C1 segment of cervical spinal cord (tissue), 14 donors: ENCODE data around the gene ADAMTS8.

Experiments used
- DNase-seq, 14 donors: peaks; one replicate each; lab custom pipeline; 2025; lab: John Stamatoyannopoulos, UW

Gene ADAMTS8

GRCh38 chr11:130462931-130463330, 34.5 kb upstream of the ADAMTS8 start:
- DNase-seq, result no peak

GRCh38 chr11:130462101-130462885, 33.9 kb upstream of the ADAMTS8 start:
- no peak for DNase-seq

GRCh38 chr11:130459521-130459920, 31.1 kb upstream of the ADAMTS8 start:
- no peak for DNase-seq

GRCh38 chr11:130458410-130458729, 30.0 kb upstream of the ADAMTS8 start:
- peak in 3 of 14 donors; percentile 21 to 46 (median 44) for DNase-seq

GRCh38 chr11:130457623-130458409, 29.4 kb upstream of the ADAMTS8 start:
- no peak for DNase-seq

GRCh38 chr11:130456286-130456685, 27.9 kb upstream of the ADAMTS8 start:
- DNase-seq, result no peak

- no peak for DNase-seq
Measured at GRCh38 chr11:130455483-130456127, 27.2 kb upstream of the ADAMTS8 start.

GRCh38 chr11:130454491-130455252, 26.3 kb upstream of the ADAMTS8 start:
- no peak for DNase-seq

GRCh38 chr11:130452940-130453339, 24.5 kb upstream of the ADAMTS8 start:
- no peak for DNase-seq

- no peak for DNase-seq
Measured at GRCh38 chr11:130452176-130452575, 23.8 kb upstream of the ADAMTS8 start.

- peak in 1 of 14 donors; percentile 17 for DNase-seq
Measured at GRCh38 chr11:130451231-130452019, 23.0 kb upstream of the ADAMTS8 start.

GRCh38 chr11:130449996-130450769, 21.8 kb upstream of the ADAMTS8 start:
- DNase-seq, result peak in 4 of 14 donors; percentile 13 to 39 (median 28)

GRCh38 chr11:130449310-130449990, 21.0 kb upstream of the ADAMTS8 start:
- DNase-seq, result no peak

- peak in 5 of 14 donors; percentile 17 to 43 (median 21) for DNase-seq
Measured at GRCh38 chr11:130448416-130449309, 20.3 kb upstream of the ADAMTS8 start, which contains the start of gene ADAMTS15. ADAMTS15 (plus strand) TSS chr11:130448645; CDS start chr11:130448974, 329 bp downstream.

GRCh38 chr11:130448039-130448415, 19.6 kb upstream of the ADAMTS8 start:
- DNase-seq, result no peak

- no peak for DNase-seq
Measured at GRCh38 chr11:130445788-130446187, 17.4 kb upstream of the ADAMTS8 start.

GRCh38 chr11:130442737-130443136, 14.3 kb upstream of the ADAMTS8 start:
- no peak for DNase-seq

- no peak for DNase-seq
Measured at GRCh38 chr11:130441719-130442118, 13.3 kb upstream of the ADAMTS8 start.
